Trophoblast cell (in vitro differentiated cells and primary cell): ENCODE data around the gene OR6K3.

Source experiments
- DNase-seq, 2 donors: peaks; one replicate each; pipeline ENCODE4 v3.0.0-alpha.2; 2016
- H2AFZ ChIP-seq: 2 replicates; pipeline ENCODE4 v1.6.1; 2013; ENCODE audit warnings: low read length, moderate library complexity, mild to moderate bottlenecking; ENCODE audit not compliant: insufficient read depth, poor library complexity
- H2AK5ac ChIP-seq: 2 replicates; pipeline ENCODE4 v1.6.1; 2013; ENCODE audit warnings: mild to moderate bottlenecking, low read length
- H2BK120ac ChIP-seq: 2 replicates; pipeline ENCODE4 v1.6.1; 2013; ENCODE audit warnings: low read length, mild to moderate bottlenecking, moderate library complexity; ENCODE audit not compliant: insufficient read depth, poor library complexity
- H2BK12ac ChIP-seq: 2 replicates; pipeline ENCODE4 v1.6.1; 2013; ENCODE audit warnings: mild to moderate bottlenecking, low read length, moderate library complexity
- H2BK5ac ChIP-seq: 2 replicates; pipeline ENCODE4 v1.6.1; 2013; ENCODE audit warnings: low read length, low read depth, moderate library complexity, mild to moderate bottlenecking; ENCODE audit not compliant: poor library complexity
- H3K14ac ChIP-seq: 2 replicates; pipeline ENCODE4 v1.6.1; 2013; ENCODE audit warnings: mild to moderate bottlenecking, low read length
- H3K18ac ChIP-seq: 2 replicates; pipeline ENCODE4 v1.6.1; 2013; ENCODE audit warnings: mild to moderate bottlenecking, low read length
- H3K23ac ChIP-seq: 2 replicates; pipeline ENCODE4 v1.6.1; 2013; ENCODE audit warnings: low read length
- H3K27ac ChIP-seq: 2 replicates; pipeline ENCODE4 v1.5.1; 2013; ENCODE audit warnings: low read depth, mild to moderate bottlenecking, inconsistent platforms, low read length, moderate library complexity
- H3K27me3 ChIP-seq: 2 replicates; pipeline ENCODE4 v1.6.1; 2013; ENCODE audit warnings: inconsistent platforms, mild to moderate bottlenecking, low read length, moderate library complexity; ENCODE audit not compliant: insufficient read depth
- H3K36me3 ChIP-seq, 2 experiments: 1 replicate in 1 of 2; 2 replicates in 1 of 2; pipeline ENCODE4 v1.6.1; 2013; ENCODE audit warnings: low read length in 2 of 2, mild to moderate bottlenecking in 2 of 2, moderate library complexity in 1 of 2; ENCODE audit not compliant: insufficient read depth in 2 of 2, control insufficient read depth in 1 of 2
- H3K4ac ChIP-seq: 2 replicates; pipeline ENCODE4 v1.6.1; 2013; ENCODE audit warnings: low read depth, mild to moderate bottlenecking, low read length, moderate library complexity
- H3K4me1 ChIP-seq, 2 experiments: 1 replicate in 1 of 2; 2 replicates in 1 of 2; pipeline ENCODE4 v1.6.1; 2013; ENCODE audit warnings: low read length in 2 of 2, mild to moderate bottlenecking in 2 of 2, moderate library complexity in 1 of 2; ENCODE audit not compliant: insufficient read depth in 2 of 2, control insufficient read depth in 1 of 2
- H3K4me2 ChIP-seq: 2 replicates; pipeline ENCODE4 v1.6.1; 2013; ENCODE audit warnings: inconsistent platforms, mild to moderate bottlenecking, low read length, moderate library complexity
- H3K4me3 ChIP-seq: 2 replicates; pipeline ENCODE4 v1.5.1; 2013; ENCODE audit warnings: mild to moderate bottlenecking, low read depth, low read length, inconsistent platforms
- H3K79me1 ChIP-seq: one replicate; pipeline ENCODE4 v1.6.1; 2013; ENCODE audit warnings: low read length
- H3K79me2 ChIP-seq: 2 replicates; pipeline ENCODE4 v1.6.1; 2013; ENCODE audit warnings: low read length, mild to moderate bottlenecking; ENCODE audit not compliant: control insufficient read depth, insufficient read depth, poor library complexity
- H3K9ac ChIP-seq: 2 replicates; pipeline ENCODE4 v1.6.1; 2013; ENCODE audit warnings: mild to moderate bottlenecking, low read length
- H3K9me3 ChIP-seq: 2 replicates; pipeline ENCODE4 v1.6.1; 2013; ENCODE audit warnings: low read depth, mild to moderate bottlenecking, control low read depth, inconsistent platforms, low read length; ENCODE audit not compliant: insufficient read depth
- H4K12ac ChIP-seq: 2 replicates; pipeline ENCODE4 v1.6.1; 2013; ENCODE audit warnings: low read depth, mild to moderate bottlenecking, low read length, moderate library complexity
- H4K8ac ChIP-seq: 2 replicates; pipeline ENCODE4 v1.6.1; 2013; ENCODE audit warnings: low read depth, mild to moderate bottlenecking, low read length, moderate library complexity
- H4K91ac ChIP-seq: one replicate; pipeline ENCODE4 v1.6.1; 2013; ENCODE audit warnings: low read depth, mild to moderate bottlenecking, low read length, moderate library complexity
- WGBS: extraction: QIAGEN DNeasy Blood & Tissue Kit; methylation state at CpG from one replicate; pipeline ENCODE4 v1.1.7; 2013; ENCODE audit warnings: missing lambda C conversion rate; ENCODE audit not compliant: insufficient read length, insufficient coverage; ENCODE audit errors: extremely low coverage; 5-methylcytosine and 5-hydroxymethylcytosine counted together

Gene OR6K3

DNA sequence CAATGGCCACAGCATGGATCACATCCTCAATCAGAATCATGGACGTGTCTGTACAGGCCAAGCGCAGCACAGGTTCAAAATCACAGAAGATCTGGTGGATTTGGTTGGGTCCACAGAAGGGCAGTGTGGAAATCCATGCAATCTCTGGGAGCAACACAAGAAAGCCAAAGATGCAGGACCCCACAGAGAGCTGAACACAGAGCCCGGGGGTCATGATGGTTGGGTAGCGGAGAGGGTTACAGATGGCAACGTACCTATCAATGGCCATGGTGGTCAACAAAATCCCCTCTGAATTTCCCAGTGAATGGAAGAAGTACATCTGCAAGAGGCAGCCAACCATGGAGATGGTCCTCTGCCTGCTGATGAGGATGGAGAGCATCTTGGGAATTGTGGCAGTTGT, 3.9 kb upstream of the OR6K3 start:
- H3K18ac ChIP-seq, result no peak overlapping the region
- no peak overlapping the region for H3K4me3 ChIP-seq
- H3K4me2 ChIP-seq, result no peak overlapping the region
- H4K8ac ChIP-seq, result no peak overlapping the region
- H3K36me3 ChIP-seq, result no peaks in the 10 kb centered on the region
- H2AFZ ChIP-seq, result no peak overlapping the region
- no peak overlapping the region for H3K23ac ChIP-seq
- no peak overlapping the region for H3K27ac ChIP-seq
- H3K27me3 ChIP-seq, result no peaks in the 10 kb centered on the region
- H2BK120ac ChIP-seq, result no peak overlapping the region
- H3K4me1 ChIP-seq, result no peaks in the 10 kb centered on the region
- H2AK5ac ChIP-seq, result no peak overlapping the region
- no peaks in the 10 kb centered on the region for H3K79me2 ChIP-seq
- H3K4ac ChIP-seq, result no peak overlapping the region
- no CpG with 5 or more reads among the region's 5 CpGs for WGBS
- no peak overlapping the region for H3K9ac ChIP-seq
- no peak overlapping the region for H2BK5ac ChIP-seq
- H2BK12ac ChIP-seq, result no peak overlapping the region
- no peak overlapping the region for H4K12ac ChIP-seq
- H3K79me1 ChIP-seq, result no peaks in the 10 kb centered on the region
- no peak overlapping the region for H4K91ac ChIP-seq
- DNase-seq, result no peak
- H3K14ac ChIP-seq, result no peak overlapping the region
- no peaks in the 10 kb centered on the region for H3K9me3 ChIP-seq

DNA sequence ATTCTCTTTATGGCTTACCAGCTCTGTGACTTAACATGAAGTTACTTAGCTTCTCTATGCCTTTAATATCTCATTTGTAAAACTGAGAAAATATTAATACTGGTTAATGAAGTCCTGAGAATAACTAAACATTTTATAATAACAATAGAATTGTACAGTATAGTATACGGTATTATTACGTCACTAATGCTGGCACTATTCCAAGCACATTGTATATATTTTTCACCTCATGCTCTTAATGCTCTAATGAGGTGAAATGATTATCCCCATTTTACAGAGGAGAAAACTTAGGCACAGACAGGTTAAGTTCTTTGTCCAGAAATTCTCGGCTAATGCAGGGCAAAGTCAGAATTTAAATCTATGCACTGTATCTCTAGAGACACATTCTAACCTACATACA, 856 bp downstream of the OR6K3 start:
- Histone ChIP-seq H4K91ac (no peak overlapping the region), H4K8ac (no peak overlapping the region), H3K4me2 (no peak overlapping the region), H3K4me3 (no peak overlapping the region), H3K9ac (no peak overlapping the region), H3K23ac (no peak overlapping the region), H3K27me3 (no peaks in the 10 kb centered on the region), H3K14ac (no peak overlapping the region), H2AK5ac (no peak overlapping the region), H3K18ac (no peak overlapping the region), H3K4me1 (no peaks in the 10 kb centered on the region), H3K36me3 (no peaks in the 10 kb centered on the region), H2AFZ (no peak overlapping the region), H3K9me3 (no peaks in the 10 kb centered on the region), H2BK120ac (no peak overlapping the region), H3K79me1 (no peaks in the 10 kb centered on the region), H2BK12ac (no peak overlapping the region), H3K79me2 (no peaks in the 10 kb centered on the region), H3K27ac (no peak overlapping the region), H2BK5ac (no peak overlapping the region), H4K12ac (no peak overlapping the region), H3K4ac (no peak overlapping the region)
- no peak for DNase-seq
- no CpG with 5 or more reads among the region's 3 CpGs for WGBS

DNA sequence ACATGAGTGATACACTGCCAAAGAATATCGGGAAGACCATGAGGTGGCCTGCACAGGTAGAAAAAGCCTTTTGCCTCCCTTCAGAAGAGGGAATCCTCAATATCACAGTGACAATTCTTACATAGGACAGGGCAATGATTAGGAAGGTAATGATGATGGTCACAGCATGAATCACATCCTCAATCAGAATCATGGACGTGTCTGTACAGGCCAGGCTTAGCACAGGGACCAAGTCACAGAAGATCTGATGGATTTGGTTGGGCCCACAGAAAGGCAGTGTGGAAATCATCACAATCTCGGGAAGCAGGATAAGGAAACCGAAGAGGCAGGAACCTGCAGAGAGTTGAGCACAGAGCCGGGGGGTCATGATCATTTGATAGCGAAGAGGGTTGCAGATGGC, 3.2 kb downstream of the OR6K3 start:
- no peak overlapping the region for H3K14ac ChIP-seq
- no peak overlapping the region for H3K4ac ChIP-seq
- H2BK5ac ChIP-seq, result no peak overlapping the region
- no peak overlapping the region for H2AFZ ChIP-seq
- no peaks in the 10 kb centered on the region for H3K36me3 ChIP-seq
- H2BK120ac ChIP-seq, result no peak overlapping the region
- no peaks in the 10 kb centered on the region for H3K79me1 ChIP-seq
- no peaks in the 10 kb centered on the region for H3K79me2 ChIP-seq
- H4K8ac ChIP-seq, result no peak overlapping the region
- no peak overlapping the region for H4K12ac ChIP-seq
- H3K23ac ChIP-seq, result no peak overlapping the region
- DNase-seq, result no peak
- no peak overlapping the region for H3K4me2 ChIP-seq
- no peak overlapping the region for H3K4me3 ChIP-seq
- no peak overlapping the region for H2BK12ac ChIP-seq
- no peak overlapping the region for H3K9ac ChIP-seq
- no peaks in the 10 kb centered on the region for H3K27me3 ChIP-seq
- H4K91ac ChIP-seq, result no peak overlapping the region
- H3K9me3 ChIP-seq, result no peaks in the 10 kb centered on the region
- H3K27ac ChIP-seq, result no peak overlapping the region
- H3K4me1 ChIP-seq, result no peaks in the 10 kb centered on the region
- no peak overlapping the region for H2AK5ac ChIP-seq
- H3K18ac ChIP-seq, result no peak overlapping the region
- no CpG with 5 or more reads among the region's 6 CpGs for WGBS

DNA sequence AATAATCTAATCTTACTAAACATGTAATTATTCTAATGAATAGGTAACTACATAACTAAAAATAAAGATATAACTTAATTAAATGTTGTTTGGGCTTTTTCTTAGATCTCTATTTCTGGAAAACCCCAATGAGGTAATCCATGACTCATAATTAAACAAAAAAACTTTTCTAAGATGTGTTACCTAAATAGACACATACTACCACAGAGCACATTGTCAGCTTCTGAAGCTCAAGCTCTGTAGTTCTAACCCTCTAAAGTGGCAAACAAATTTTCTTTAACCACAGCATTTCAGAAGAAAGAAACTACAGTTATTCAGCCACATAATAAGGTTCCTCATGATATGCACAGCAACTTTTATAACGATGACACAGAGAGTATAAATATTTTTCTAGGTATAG, 4.2 kb downstream of the OR6K3 start:
- Histone ChIP-seq H3K9ac (no peak overlapping the region), H3K9me3 (no peaks in the 10 kb centered on the region), H4K8ac (no peak overlapping the region), H2BK12ac (no peak overlapping the region), H3K4me1 (no peaks in the 10 kb centered on the region), H2BK5ac (no peak overlapping the region), H3K27me3 (no peaks in the 10 kb centered on the region), H4K91ac (no peak overlapping the region), H3K27ac (no peak overlapping the region), H3K79me2 (no peaks in the 10 kb centered on the region), H2BK120ac (no peak overlapping the region), H3K18ac (no peak overlapping the region), H3K36me3 (no peaks in the 10 kb centered on the region), H3K23ac (no peak overlapping the region), H2AFZ (no peak overlapping the region), H4K12ac (no peak overlapping the region), H3K14ac (no peak overlapping the region), H3K4ac (no peak overlapping the region), H3K79me1 (no peaks in the 10 kb centered on the region), H3K4me3 (no peak overlapping the region), H3K4me2 (no peak overlapping the region), H2AK5ac (no peak overlapping the region)
- no CpG with 5 or more reads among the region's 1 CpG for WGBS
- no peak for DNase-seq
